HEK293T (cell line): Measurements from ENCODE around the gene SECISBP2.

Experiments
- FOXA1 ChIP-seq: fragments of 450-650 bp; IDR thresholded peaks from 2 replicates; pipeline ENCODE4 v1.6.1; 2016; ENCODE audit warnings: mild to moderate bottlenecking
- HDGF ChIP-seq: fragments of 450-650 bp; IDR thresholded peaks from 2 replicates; pipeline ENCODE4 v1.6.1; 2017; ENCODE audit warnings: antibody characterized with exemption, borderline replicate concordance
- PKNOX1 ChIP-seq: fragments of 450-650 bp; IDR thresholded peaks from 2 replicates; pipeline ENCODE4 v1.6.1; 2016
- SP1 ChIP-seq: fragments of 450-650 bp; IDR thresholded peaks from 2 replicates; pipeline ENCODE4 v1.6.1; 2017
- ZNF384 ChIP-seq: fragments of 450-650 bp; IDR thresholded peaks from 2 replicates; pipeline ENCODE4 v1.6.1; 2016

- TF ChIP-seq ZNF384 (no peak), HDGF (no peak), PKNOX1 (no peak), FOXA1 (no peak), SP1 (no peak)
Observed at GRCh38 chr9:89360465-89360864, 42.2 kb downstream of the SECISBP2 start.
